Calu3 (cell line): ENCODE results near the gene ICA1L. TPM values are rescaled to one million over a fixed set of nuclear protein-coding genes. Genes with fewer than 3 reads are reported as not detected.

Source experiments
- BruUV-seq: library from RNA; stranded (reverse); fragments of 400-500 nt; replicated peaks from 2 replicates; lab custom pipeline; 2021; lab: Mats Ljungman, UMichigan
- CTCF ChIA-PET: fragments of 300-600 bp; sonication (Branson Sonifier 250); formaldehyde crosslinking; loops from one replicate; lab custom pipeline; 2022; ENCODE audit warnings: antibody characterized with exemption; lab: Charles Lee
- DNase-seq: peaks from one replicate; pipeline ENCODE4 v3.0.0; 2022
- H3K27ac Mint-ChIP-seq: one replicate; pipeline ENCODE4 v1.8.0; 2022; ENCODE audit warnings: mixed read lengths; ENCODE audit not compliant: unreplicated experiment
- H3K27me3 Mint-ChIP-seq: one replicate; pipeline ENCODE4 v1.8.0; 2022; ENCODE audit warnings: mixed read lengths; ENCODE audit not compliant: unreplicated experiment
- H3K36me3 Mint-ChIP-seq: one replicate; pipeline ENCODE4 v1.8.0; 2022; ENCODE audit warnings: mild to moderate bottlenecking, moderate library complexity, mixed read lengths; ENCODE audit not compliant: insufficient read depth, unreplicated experiment
- H3K4me1 Mint-ChIP-seq: one replicate; pipeline ENCODE4 v1.8.0; 2022; ENCODE audit warnings: mild to moderate bottlenecking, low read depth, mixed read lengths; ENCODE audit not compliant: unreplicated experiment
- H3K4me3 Mint-ChIP-seq: one replicate; pipeline ENCODE4 v1.8.0; 2022; ENCODE audit warnings: mild to moderate bottlenecking, low read depth, moderate library complexity, mixed read lengths; ENCODE audit not compliant: unreplicated experiment
- H3K9me3 Mint-ChIP-seq: one replicate; pipeline ENCODE4 v1.8.0; 2022; ENCODE audit warnings: low read depth, mixed read lengths; ENCODE audit not compliant: unreplicated experiment
- CTCF ChIP-seq: fragments of 200-600 bp; IDR thresholded peaks from one replicate; pipeline ENCODE4 v1.8.0; 2022; ENCODE audit warnings: antibody characterized with exemption; ENCODE audit not compliant: unreplicated experiment
- intact Hi-C: fragments of 100-400 bp; cut with micrococcal nuclease; formaldehyde crosslinking; loops from one replicate; pipeline ENCODE4 v1.10.0; 2022; ENCODE audit not compliant: unreplicated experiment
- total RNA-seq: library from RNA; stranded (reverse); gene quantifications from 2 replicates; pipeline ENCODE4 v1.2.3, GENCODE V29; 2022

Gene ICA1L
- total RNA-seq, 1 experiment from 2014 or later, result 1.3 TPM

GRCh38 chr2:202841090-202841867 is 30.3 kb downstream of the ICA1L start:
- Mint-ChIP-seq H3K36me3 (no peaks in the 10 kb centered on the region), H3K4me1 (peaks cover 9% of the 10 kb centered on the region), H3K9me3 (peaks cover 2% of the 10 kb centered on the region), H3K4me3 (no peak overlapping the region), H3K27ac (no peak overlapping the region), H3K27me3 (no peaks in the 10 kb centered on the region)
- no peak for TF ChIP-seq CTCF
- CTCF ChIA-PET, result interaction anchor here (0.6 kb wide), 1 partner anchor 314 kb away, joined by 3 read pairs; no protein-coding TSS in a partner anchor
- no TSS peak for BruUV-seq
- no peak for DNase-seq
- intact Hi-C loops, result no loop called here

- H3K4me1 Mint-ChIP-seq, result peaks cover 16% of the 10 kb centered on the region
- BruUV-seq, result no TSS peak
- CTCF ChIA-PET, result no interaction called here
- peak; percentile 70 for DNase-seq
- H3K27ac Mint-ChIP-seq, result peak overlapping the region; percentile 43
- H3K27me3 Mint-ChIP-seq, result no peaks in the 10 kb centered on the region
- TF ChIP-seq CTCF, result peak; percentile 32
- intact Hi-C loops, result loop anchor here (2.0 to 10.0 kb wide), 5 partner anchors 39 to 1073 kb away; partner anchors contain the start of gene ICA1L
- H3K9me3 Mint-ChIP-seq, result no peaks in the 10 kb centered on the region
- H3K36me3 Mint-ChIP-seq, result no peaks in the 10 kb centered on the region
- no peak overlapping the region for H3K4me3 Mint-ChIP-seq
These were observed 40.0 kb downstream of the ICA1L start for GRCh38 chr2:202831242-202832220.

- Mint-ChIP-seq H3K4me1 (no peaks in the 10 kb centered on the region), H3K27ac (no peak overlapping the region), H3K9me3 (no peaks in the 10 kb centered on the region), H3K36me3 (no peaks in the 10 kb centered on the region), H3K27me3 (no peaks in the 10 kb centered on the region), H3K4me3 (no peak overlapping the region)
- intact Hi-C loops, result no loop called here
- CTCF ChIA-PET, result no interaction called here
- no peak for TF ChIP-seq CTCF
- BruUV-seq, result no TSS peak
- DNase-seq, result no peak
These were observed 46.7 kb downstream of the ICA1L start for GRCh38 chr2:202824901-202825300.

- Mint-ChIP-seq H3K9me3 (no peaks in the 10 kb centered on the region), H3K4me3 (no peak overlapping the region), H3K27ac (no peak overlapping the region), H3K27me3 (no peaks in the 10 kb centered on the region), H3K4me1 (no peaks in the 10 kb centered on the region), H3K36me3 (no peaks in the 10 kb centered on the region)
- DNase-seq, result no peak
- TF ChIP-seq CTCF, result no peak
- no TSS peak for BruUV-seq
- intact Hi-C loops, result no loop called here
- CTCF ChIA-PET, result no interaction called here
These were observed 49.2 kb downstream of the ICA1L start for GRCh38 chr2:202822411-202822810.
